Chondrocyte (in vitro differentiated cells): Measurements from ENCODE around the gene SEMA5A. TPM values are rescaled to one million over a fixed set of nuclear protein-coding genes. Genes with fewer than 3 reads are reported as not detected.

Source experiments
- DNase-seq: peaks from one replicate; pipeline ENCODE4 v3.0.0; 2021; ENCODE audit warnings: mixed read lengths, low spot score
- H3K27ac Mint-ChIP-seq: one replicate; pipeline ENCODE4 v1.8.0; 2021; ENCODE audit warnings: mild to moderate bottlenecking, moderate library complexity, mixed read lengths; ENCODE audit not compliant: unreplicated experiment
- H3K27me3 Mint-ChIP-seq: 2 replicates; pipeline ENCODE4 v1.8.0; 2021; ENCODE audit warnings: low read depth, mixed read lengths
- H3K36me3 Mint-ChIP-seq: 2 replicates; pipeline ENCODE4 v1.8.0; 2021; ENCODE audit warnings: low read depth, mixed read lengths
- H3K4me1 Mint-ChIP-seq: 2 replicates; pipeline ENCODE4 v1.8.0; 2021; ENCODE audit warnings: low read depth, mild to moderate bottlenecking, mixed read lengths
- H3K4me3 Mint-ChIP-seq: one replicate; pipeline ENCODE4 v1.8.0; 2021; ENCODE audit warnings: mild to moderate bottlenecking, moderate library complexity, mixed read lengths; ENCODE audit not compliant: unreplicated experiment
- H3K9me3 Mint-ChIP-seq: 2 replicates; pipeline ENCODE4 v1.8.0; 2021; ENCODE audit warnings: low read depth, mixed read lengths
- CTCF ChIP-seq: fragments of 200-600 bp; sonication (generic); IDR thresholded peaks from 2 replicates; pipeline ENCODE4 v1.5.0; 2021; ENCODE audit warnings: antibody characterized with exemption, mild to moderate bottlenecking, moderate library complexity
- total RNA-seq: library from RNA; stranded (reverse); gene quantifications from 3 replicates; pipeline ENCODE4 v1.2.1, GENCODE V29; 2021

SEMA5A gene
- total RNA-seq, 1 donor from 2014 or later: 249 TPM

GRCh38 chr5:9082996-9083395 is 462.9 kb downstream of the SEMA5A start:
- DNase-seq: no peak
- H3K27ac Mint-ChIP-seq: no peak overlapping the region
- TF ChIP-seq CTCF: no peak
- peaks cover 11% of the 10 kb centered on the region for H3K9me3 Mint-ChIP-seq
- no peaks in the 10 kb centered on the region for H3K27me3 Mint-ChIP-seq
- H3K4me3 Mint-ChIP-seq: no peak overlapping the region
- H3K4me1 Mint-ChIP-seq: no peaks in the 10 kb centered on the region
- H3K36me3 Mint-ChIP-seq: peaks cover 26% of the 10 kb centered on the region

DNA sequence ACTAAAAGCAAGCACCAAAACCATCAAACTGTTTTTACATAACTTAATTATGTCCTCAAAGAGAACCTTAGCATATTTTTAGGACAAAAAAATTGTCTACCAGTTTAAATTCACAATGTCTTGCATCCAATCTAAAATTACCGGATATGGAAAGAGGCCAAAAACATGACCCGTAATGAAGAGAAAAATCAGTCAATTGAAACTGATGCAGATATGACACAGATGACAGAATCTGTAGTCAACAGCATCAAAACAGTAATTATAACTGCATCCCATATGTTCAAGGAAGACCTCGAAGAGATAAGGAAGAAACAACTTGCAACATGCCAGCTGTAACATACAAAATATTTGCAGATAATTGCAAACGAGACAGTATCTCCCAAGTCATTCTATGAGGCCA is 473.2 kb downstream of the SEMA5A start:
- DNase-seq: no peak
- no peak for TF ChIP-seq CTCF
- no peaks in the 10 kb centered on the region for H3K27me3 Mint-ChIP-seq
- peaks cover 13% of the 10 kb centered on the region for H3K36me3 Mint-ChIP-seq
- no peak overlapping the region for H3K4me3 Mint-ChIP-seq
- H3K27ac Mint-ChIP-seq: no peak overlapping the region
- peaks cover 3% of the 10 kb centered on the region for H3K9me3 Mint-ChIP-seq
- H3K4me1 Mint-ChIP-seq: no peaks in the 10 kb centered on the region

- Mint-ChIP-seq H3K4me1 (no peaks in the 10 kb centered on the region), H3K4me3 (no peak overlapping the region), H3K9me3 (peaks cover 3% of the 10 kb centered on the region), H3K27ac (no peak overlapping the region), H3K27me3 (no peaks in the 10 kb centered on the region), H3K36me3 (peaks cover 16% of the 10 kb centered on the region)
- no peak for DNase-seq
- no peak for TF ChIP-seq CTCF
These were observed 474.4 kb downstream of the SEMA5A start for GRCh38 chr5:9071524-9071923.

- Mint-ChIP-seq H3K9me3 (peaks cover 3% of the 10 kb centered on the region), H3K27me3 (no peaks in the 10 kb centered on the region), H3K27ac (peak overlapping the region; percentile 32), H3K4me3 (no peak overlapping the region), H3K4me1 (no peaks in the 10 kb centered on the region), H3K36me3 (peaks cover 18% of the 10 kb centered on the region)
- no peak for TF ChIP-seq CTCF
- no peak for DNase-seq
These were observed 474.8 kb downstream of the SEMA5A start for GRCh38 chr5:9071074-9071473.

- H3K9me3 Mint-ChIP-seq: peaks cover 3% of the 10 kb centered on the region
- no peak overlapping the region for H3K4me3 Mint-ChIP-seq
- H3K27ac Mint-ChIP-seq: no peak overlapping the region
- H3K4me1 Mint-ChIP-seq: no peaks in the 10 kb centered on the region
- DNase-seq: no peak
- peaks cover 24% of the 10 kb centered on the region for H3K36me3 Mint-ChIP-seq
- TF ChIP-seq CTCF: no peak
- H3K27me3 Mint-ChIP-seq: no peaks in the 10 kb centered on the region
These were observed 476.2 kb downstream of the SEMA5A start for GRCh38 chr5:9069650-9070049.
